ENCODE results near the gene SPIRE2. TPM values are rescaled to one million over a fixed set of nuclear protein-coding genes. Genes with fewer than 3 reads are reported as not detected.
"Not testable (repeated sequence)": the region's sequence is repeated elsewhere in the genome, so short reads cannot be mapped to it uniquely, and the experiment has no call there.

Gene SPIRE2
- total RNA-seq, 4 donors from 2014 or later, result 3.4 to 9.6 (median 4.3) TPM

GRCh38 chr16:89808475-89808874, 19.8 kb upstream of the SPIRE2 start:
- no peak overlapping the region for H3K27ac ChIP-seq
- intact Hi-C loops (cut with DNase I), result no loop called here
- TF ChIP-seq CTCF (IDR thresholded peaks at IDR 0.05), result no peak
- TF ChIP-seq POLR2A (IDR thresholded peaks at IDR 0.05), result no peak
- H3K4me1 ChIP-seq, result no peaks in the 10 kb centered on the region
- H3K36me3 ChIP-seq, result peaks cover 0 to 9% (median 0%) of the 10 kb centered on the region in 3 donors
- no peaks in the 10 kb centered on the region for H3K9me3 ChIP-seq
- H3K4me3 ChIP-seq, result no peak overlapping the region
- DNase-seq, result no peak
- no peaks in the 10 kb centered on the region for H3K27me3 ChIP-seq
- 89 to 93% methylated on average over 3 to 4 of the region's 4 CpGs for WGBS, 2 donors

GRCh38 chr16:89811321-89811720, 17.0 kb upstream of the SPIRE2 start:
- WGBS, 2 donors, result 75 to 86% methylated on average over 2 of the region's 2 CpGs
- no peak for DNase-seq

GRCh38 chr16:89815639-89816348, 12.5 kb upstream of the SPIRE2 start:
- no peak for TF ChIP-seq CTCF (IDR thresholded peaks at IDR 0.05)
- no peak for TF ChIP-seq POLR2A (IDR thresholded peaks at IDR 0.05)
- peaks cover 11 to 16% (median 16%) of the 10 kb centered on the region in 3 donors for H3K4me1 ChIP-seq
- no peak for DNase-seq
- peak overlapping the region; percentile 84 to 94 (median 90) for H3K27ac ChIP-seq
- H3K36me3 ChIP-seq, result no peaks in the 10 kb centered on the region
- intact Hi-C loops (cut with DNase I), result no loop called here
- 1 to 7% methylated on average over 5 to 14 of the region's 65 CpGs for WGBS, 2 donors
- H3K4me3 ChIP-seq, result peak overlapping the region; percentile 62 to 86 (median 74)
- H3K27me3 ChIP-seq, result peaks cover 0 to 8% (median 0%) of the 10 kb centered on the region in 4 donors
- no peaks in the 10 kb centered on the region for H3K9me3 ChIP-seq

More at GRCh38 chr16:89811321-89811720, 17.0 kb upstream of the SPIRE2 start:
- Histone ChIP-seq H3K36me3 (no peaks in the 10 kb centered on the region), H3K27ac (no peak overlapping the region), H3K4me3 (no peak overlapping the region), H3K27me3 (peaks cover 0 to 8% (median 0%) of the 10 kb centered on the region in 4 donors), H3K9me3 (no peaks in the 10 kb centered on the region), H3K4me1 (peaks cover 7 to 10% (median 9%) of the 10 kb centered on the region in 3 donors)
- TF ChIP-seq CTCF (IDR thresholded peaks at IDR 0.05), result no peak
- no peak for TF ChIP-seq POLR2A (IDR thresholded peaks at IDR 0.05)
- intact Hi-C loops (cut with DNase I), result no loop called here

DNA sequence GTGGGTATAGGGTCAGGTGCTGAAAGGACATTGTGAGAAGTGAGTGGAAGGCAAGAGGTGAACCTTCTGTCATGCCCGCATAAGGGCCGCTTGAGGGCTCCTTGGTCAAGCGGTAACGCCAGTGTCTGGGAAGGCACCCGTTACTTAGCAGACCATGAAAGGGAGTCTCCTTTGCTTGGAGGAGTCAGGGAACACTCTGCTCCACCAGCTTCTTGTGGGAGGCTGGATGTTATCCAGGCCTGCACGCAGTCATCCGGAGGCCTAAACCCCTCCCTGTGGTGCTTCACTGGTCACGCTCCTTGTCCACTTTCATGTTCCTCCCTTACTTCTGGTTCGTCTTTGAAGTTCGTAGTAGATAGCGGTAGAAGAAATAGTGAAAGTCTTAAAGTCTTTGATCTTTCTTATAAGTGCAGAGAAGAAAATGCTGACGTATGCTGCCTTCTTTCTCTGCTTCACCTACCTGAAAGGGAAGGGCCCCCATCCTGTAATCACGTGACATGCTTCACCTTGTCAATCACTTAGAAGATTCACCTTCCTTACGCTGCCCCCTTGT, 9.3 kb upstream of the SPIRE2 start:
- 86 to 89% methylated on average over 14 of the region's 14 CpGs for WGBS, 2 donors
- H3K9me3 ChIP-seq; DNase-seq; H3K27ac ChIP-seq; H3K36me3 ChIP-seq; H3K27me3 ChIP-seq; intact Hi-C loops (cut with DNase I); H3K4me3 ChIP-seq: not testable (repeated sequence)
- H3K4me1 ChIP-seq, result peaks cover 11 to 26% (median 16%) of the 10 kb centered on the region in 3 donors

DNA sequence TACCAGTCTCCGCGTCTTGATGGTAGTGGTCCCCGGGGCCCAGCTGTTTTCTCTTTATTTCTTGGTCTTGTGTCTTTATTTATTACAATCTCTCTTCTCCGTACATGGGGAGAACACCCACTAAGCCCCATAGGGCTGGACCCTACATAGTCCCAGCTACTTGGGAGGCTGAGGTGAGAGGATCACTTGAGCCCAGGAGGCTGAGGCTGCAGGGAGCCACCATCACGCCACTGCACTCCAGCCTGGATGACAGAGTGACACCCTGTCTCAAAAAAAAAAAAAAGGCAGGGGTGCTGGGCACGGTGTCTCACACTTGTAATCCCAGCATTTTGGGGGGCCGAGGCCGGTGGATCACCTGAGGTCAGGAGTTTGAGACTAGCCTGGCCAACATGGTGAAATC, 8.8 kb upstream of the SPIRE2 start:
- H3K4me1 ChIP-seq, result peaks cover 11 to 26% (median 16%) of the 10 kb centered on the region in 3 donors
- H3K4me3 ChIP-seq; DNase-seq; intact Hi-C loops (cut with DNase I); H3K9me3 ChIP-seq; H3K27ac ChIP-seq; H3K36me3 ChIP-seq; H3K27me3 ChIP-seq: not testable (repeated sequence)
- WGBS, 2 donors, result 95 to 96% methylated on average over 3 to 6 of the region's 8 CpGs

GRCh38 chr16:89821438-89822187, 6.7 kb upstream of the SPIRE2 start:
- no peak for DNase-seq
- H3K9me3 ChIP-seq, result no peaks in the 10 kb centered on the region
- 90 to 94% methylated on average over 18 to 19 of the region's 23 CpGs for WGBS, 2 donors
- TF ChIP-seq POLR2A (IDR thresholded peaks at IDR 0.05) (no peak), CTCF (IDR thresholded peaks at IDR 0.05) (no peak)
- H3K4me1 ChIP-seq, result peaks cover 4 to 16% (median 7%) of the 10 kb centered on the region in 3 donors
- no peak overlapping the region for H3K27ac ChIP-seq
- no peak overlapping the region for H3K4me3 ChIP-seq
- intact Hi-C loops (cut with DNase I), result no loop called here
- H3K36me3 ChIP-seq, result no peaks in the 10 kb centered on the region
- H3K27me3 ChIP-seq, result no peaks in the 10 kb centered on the region
